ENCODE measurements around the gene PLPPR3.

The PLPPR3 gene

DNA sequence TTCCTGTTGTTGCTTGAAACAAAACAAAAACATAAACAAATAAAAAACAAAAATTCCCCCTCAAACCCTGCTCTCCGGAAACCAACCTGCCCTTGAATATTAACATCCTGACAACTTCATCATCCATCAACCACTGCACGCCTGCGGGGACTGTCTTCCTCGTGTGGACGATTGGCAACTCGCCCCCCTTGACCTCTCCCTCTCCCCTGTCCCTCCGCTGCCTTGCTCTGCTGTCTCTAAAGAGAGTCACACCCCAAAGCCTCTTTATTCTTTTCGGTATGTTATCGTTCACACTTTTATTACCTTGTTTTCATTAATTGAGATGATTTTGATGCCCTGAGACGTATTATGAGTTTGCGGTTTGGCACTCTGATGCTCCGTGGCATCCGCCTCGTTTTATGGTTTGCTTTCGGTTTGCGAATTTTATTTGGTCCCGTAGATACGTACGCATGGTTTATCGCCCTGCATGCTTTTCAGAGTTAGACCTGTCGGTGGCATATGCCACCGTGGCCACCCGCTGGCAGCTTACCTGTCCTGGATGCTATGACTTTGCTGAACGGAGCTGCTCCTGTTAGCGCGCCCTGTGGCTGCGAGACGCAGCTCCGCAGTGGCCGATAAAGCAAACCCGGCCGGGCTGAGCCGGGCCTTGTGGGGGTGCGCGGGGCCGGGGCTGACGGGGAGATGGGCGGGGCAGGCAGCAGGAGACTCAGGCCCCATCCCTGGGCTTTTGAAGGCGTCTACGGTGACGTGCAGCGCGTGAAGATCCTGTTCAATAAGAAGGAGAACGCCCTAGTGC is 13.9 kb downstream of the PLPPR3 start:
- H3K27ac ChIP-seq (ENCODE audit: low read length) = no peak overlapping the region
- H3K27me3 ChIP-seq (ENCODE audit: control insufficient read depth, insufficient read depth, low read length) = no peaks in the 10 kb centered on the region
- 100% methylated on average over 1 of the region's 44 CpGs for WGBS (ENCODE audit: insufficient coverage, insufficient read length)
- H3K9me3 ChIP-seq (ENCODE audit: control insufficient read depth, insufficient read depth, low read length) = no peaks in the 10 kb centered on the region
- H3K36me3 ChIP-seq (ENCODE audit: control insufficient read depth, insufficient read depth, low read length) = peaks cover 81% of the 10 kb centered on the region
- no peak for DNase-seq (ENCODE audit: low read depth, low spot score)
- H3K4me1 ChIP-seq (ENCODE audit: control insufficient read depth, insufficient read depth, low read length) = no peaks in the 10 kb centered on the region; the same call in 1 of the 2 replicates
- H3K4me3 ChIP-seq (ENCODE audit: low read length) = no peak overlapping the region

DNA sequence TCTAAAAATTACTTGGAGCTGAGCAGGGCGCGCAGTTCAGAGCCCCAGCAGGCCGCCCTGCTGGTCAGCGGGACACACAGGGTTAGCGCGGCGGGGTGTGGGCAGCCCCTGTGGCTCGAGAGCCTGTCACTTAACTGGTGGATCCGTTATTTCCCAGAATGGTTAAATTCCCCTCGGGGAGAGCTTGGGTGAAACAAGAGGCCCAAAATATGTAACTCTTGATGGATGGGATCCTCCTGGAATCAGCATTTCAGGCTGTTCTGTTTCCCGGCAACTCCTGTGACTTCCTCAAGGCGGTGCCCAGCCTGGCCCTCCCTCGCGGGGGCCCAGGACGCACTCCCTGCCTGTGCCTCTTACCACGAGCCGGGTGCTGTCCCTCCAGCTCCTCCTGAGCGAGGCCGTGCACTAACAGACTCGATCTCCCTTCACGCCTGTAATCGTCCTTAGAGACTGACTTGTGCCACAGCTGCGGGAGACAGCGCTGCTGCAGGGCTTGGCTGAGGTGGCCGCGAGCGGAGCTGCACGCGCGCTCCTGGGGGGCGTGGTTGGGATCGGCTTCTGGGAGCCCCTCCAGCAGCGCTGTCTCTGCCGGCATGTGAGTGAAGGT is 14.8 kb downstream of the PLPPR3 start:
- H3K9me3 ChIP-seq (ENCODE audit: control insufficient read depth, insufficient read depth, low read length) = no peaks in the 10 kb centered on the region
- no peak overlapping the region for H3K27ac ChIP-seq (ENCODE audit: low read length)
- H3K4me1 ChIP-seq (ENCODE audit: control insufficient read depth, insufficient read depth, low read length) = peaks cover under 1% of the 10 kb centered on the region; the same call in 1 of the 2 replicates
- H3K4me3 ChIP-seq (ENCODE audit: low read length) = no peak overlapping the region
- no peaks in the 10 kb centered on the region for H3K27me3 ChIP-seq (ENCODE audit: control insufficient read depth, insufficient read depth, low read length)
- DNase-seq (ENCODE audit: low read depth, low spot score) = no peak
- WGBS (ENCODE audit: insufficient coverage, insufficient read length) = no CpG with 5 or more reads among the region's 34 CpGs
- peaks cover 77% of the 10 kb centered on the region for H3K36me3 ChIP-seq (ENCODE audit: control insufficient read depth, insufficient read depth, low read length)

DNA sequence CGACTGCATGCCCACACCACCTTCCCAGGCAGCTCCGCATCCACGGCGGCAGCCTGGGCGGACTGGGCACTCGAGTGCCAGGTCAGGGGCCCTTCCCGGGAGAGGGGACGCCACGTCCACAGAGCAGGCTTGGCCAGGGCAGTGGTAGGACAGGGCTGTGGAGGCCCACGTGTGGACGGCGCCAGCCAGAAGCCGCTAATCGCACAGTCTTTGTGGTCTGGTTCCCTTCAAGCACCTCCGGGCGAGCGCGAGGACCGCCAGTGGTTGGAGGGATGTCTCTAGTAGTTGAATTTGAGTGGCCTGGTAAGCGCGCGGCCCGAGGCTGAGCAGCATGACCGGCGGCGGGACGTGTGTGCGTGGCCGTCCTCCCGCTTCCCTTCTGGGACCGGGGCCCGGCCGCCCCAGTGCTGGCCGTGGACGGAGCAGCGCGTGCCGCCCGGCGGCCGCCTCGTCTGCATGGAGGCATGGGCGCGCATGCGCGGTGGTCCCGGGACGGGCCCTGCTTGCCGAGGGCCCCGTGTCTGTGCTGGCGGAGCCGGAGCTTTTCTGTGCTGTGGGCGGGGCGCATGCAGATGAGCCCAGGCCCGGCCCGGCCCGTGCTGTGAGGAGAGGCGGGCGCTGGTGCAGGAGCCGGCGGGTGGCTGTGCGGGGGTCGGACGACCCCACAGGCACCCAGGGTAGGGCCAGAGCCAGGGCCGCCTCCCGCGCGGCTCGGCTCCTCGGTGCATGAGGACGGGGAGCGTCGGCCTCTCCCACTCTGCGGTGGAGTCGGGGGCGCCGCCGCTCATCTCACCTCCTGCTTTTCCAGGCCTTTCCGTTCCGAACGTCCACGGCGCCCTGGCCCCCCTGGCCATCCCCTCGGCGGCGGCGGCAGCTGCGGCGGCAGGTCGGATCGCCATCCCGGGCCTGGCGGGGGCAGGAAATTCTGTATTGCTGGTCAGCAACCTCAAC is 15.9 kb downstream of the PLPPR3 start:
- Histone ChIP-seq H3K9me3 (ENCODE audit: control insufficient read depth, insufficient read depth, low read length) (no peaks in the 10 kb centered on the region), H3K27ac (ENCODE audit: low read length) (no peak overlapping the region), H3K27me3 (ENCODE audit: control insufficient read depth, insufficient read depth, low read length) (no peaks in the 10 kb centered on the region), H3K4me1 (ENCODE audit: control insufficient read depth, insufficient read depth, low read length) (peaks cover 3% of the 10 kb centered on the region; the same call in 1 of the 2 replicates), H3K4me3 (ENCODE audit: low read length) (no peak overlapping the region), H3K36me3 (ENCODE audit: control insufficient read depth, insufficient read depth, low read length) (peaks cover 79% of the 10 kb centered on the region)
- no peak for DNase-seq (ENCODE audit: low read depth, low spot score)
- no CpG with 5 or more reads among the region's 93 CpGs for WGBS (ENCODE audit: insufficient coverage, insufficient read length)

DNA sequence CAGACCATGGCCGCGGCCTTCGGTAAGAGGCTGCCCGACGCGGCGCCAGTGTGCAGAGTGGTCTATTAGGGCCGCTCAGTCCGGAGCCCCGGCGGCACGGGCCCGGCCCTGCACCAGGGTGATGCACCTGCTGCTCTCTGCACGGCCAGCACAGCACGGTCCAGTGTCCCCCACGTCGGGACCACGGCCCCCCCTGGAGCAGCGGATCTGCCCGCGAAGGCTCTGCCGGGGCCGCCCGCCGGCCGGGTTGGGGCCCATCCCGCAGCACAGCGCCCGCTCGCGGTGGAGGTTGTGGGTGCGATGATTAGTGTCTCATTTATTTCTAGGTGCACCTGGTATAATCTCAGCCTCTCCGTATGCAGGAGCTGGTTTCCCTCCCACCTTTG is 16.6 kb downstream of the PLPPR3 start:
- H3K9me3 ChIP-seq (ENCODE audit: control insufficient read depth, insufficient read depth, low read length) = no peaks in the 10 kb centered on the region
- WGBS (ENCODE audit: insufficient coverage, insufficient read length) = no CpG with 5 or more reads among the region's 33 CpGs
- no peak overlapping the region for H3K27ac ChIP-seq (ENCODE audit: low read length)
- H3K36me3 ChIP-seq (ENCODE audit: control insufficient read depth, insufficient read depth, low read length) = peaks cover 79% of the 10 kb centered on the region
- peaks cover 7% of the 10 kb centered on the region for H3K4me1 ChIP-seq (ENCODE audit: control insufficient read depth, insufficient read depth, low read length)
- H3K27me3 ChIP-seq (ENCODE audit: control insufficient read depth, insufficient read depth, low read length) = no peaks in the 10 kb centered on the region
- no peak for DNase-seq (ENCODE audit: low read depth, low spot score)
- H3K4me3 ChIP-seq (ENCODE audit: low read length) = no peak overlapping the region

DNA sequence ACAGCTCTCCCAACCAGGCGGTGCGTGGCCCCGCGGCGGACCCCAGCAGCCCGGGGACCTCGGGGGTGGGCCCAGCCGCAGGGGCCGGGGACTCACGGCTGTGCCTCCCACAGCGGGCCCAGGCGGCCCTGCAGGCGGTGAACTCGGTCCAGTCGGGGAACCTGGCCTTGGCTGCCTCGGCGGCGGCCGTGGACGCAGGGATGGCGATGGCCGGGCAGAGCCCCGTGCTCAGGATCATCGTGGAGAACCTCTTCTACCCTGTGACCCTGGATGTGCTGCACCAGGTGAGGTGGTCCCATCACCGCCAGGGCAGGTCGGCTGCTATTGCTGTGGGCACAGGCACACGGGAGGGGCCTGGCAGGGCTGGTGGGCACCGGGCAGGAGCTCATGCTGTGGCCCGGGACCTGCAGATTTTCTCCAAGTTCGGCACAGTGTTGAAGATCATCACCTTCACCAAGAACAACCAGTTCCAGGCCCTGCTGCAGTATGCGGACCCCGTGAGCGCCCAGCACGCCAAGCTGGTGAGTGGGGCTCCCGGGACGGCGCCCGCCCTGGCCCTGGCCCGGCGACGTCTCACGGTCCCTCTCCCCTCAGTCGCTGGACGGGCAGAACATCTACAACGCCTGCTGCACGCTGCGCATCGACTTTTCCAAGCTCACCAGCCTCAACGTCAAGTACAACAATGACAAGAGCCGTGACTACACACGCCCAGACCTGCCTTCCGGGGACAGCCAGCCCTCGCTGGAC is 17.2 kb downstream of the PLPPR3 start:
- DNase-seq (ENCODE audit: low read depth, low spot score) = no peak
- Histone ChIP-seq H3K9me3 (ENCODE audit: control insufficient read depth, insufficient read depth, low read length) (no peaks in the 10 kb centered on the region), H3K4me3 (ENCODE audit: low read length) (no peak overlapping the region), H3K27ac (ENCODE audit: low read length) (no peak overlapping the region), H3K27me3 (ENCODE audit: control insufficient read depth, insufficient read depth, low read length) (no peaks in the 10 kb centered on the region), H3K4me1 (ENCODE audit: control insufficient read depth, insufficient read depth, low read length) (peaks cover 7% of the 10 kb centered on the region), H3K36me3 (ENCODE audit: control insufficient read depth, insufficient read depth, low read length) (peaks cover 77% of the 10 kb centered on the region)
- WGBS (ENCODE audit: insufficient coverage, insufficient read length) = no CpG with 5 or more reads among the region's 53 CpGs

DNA sequence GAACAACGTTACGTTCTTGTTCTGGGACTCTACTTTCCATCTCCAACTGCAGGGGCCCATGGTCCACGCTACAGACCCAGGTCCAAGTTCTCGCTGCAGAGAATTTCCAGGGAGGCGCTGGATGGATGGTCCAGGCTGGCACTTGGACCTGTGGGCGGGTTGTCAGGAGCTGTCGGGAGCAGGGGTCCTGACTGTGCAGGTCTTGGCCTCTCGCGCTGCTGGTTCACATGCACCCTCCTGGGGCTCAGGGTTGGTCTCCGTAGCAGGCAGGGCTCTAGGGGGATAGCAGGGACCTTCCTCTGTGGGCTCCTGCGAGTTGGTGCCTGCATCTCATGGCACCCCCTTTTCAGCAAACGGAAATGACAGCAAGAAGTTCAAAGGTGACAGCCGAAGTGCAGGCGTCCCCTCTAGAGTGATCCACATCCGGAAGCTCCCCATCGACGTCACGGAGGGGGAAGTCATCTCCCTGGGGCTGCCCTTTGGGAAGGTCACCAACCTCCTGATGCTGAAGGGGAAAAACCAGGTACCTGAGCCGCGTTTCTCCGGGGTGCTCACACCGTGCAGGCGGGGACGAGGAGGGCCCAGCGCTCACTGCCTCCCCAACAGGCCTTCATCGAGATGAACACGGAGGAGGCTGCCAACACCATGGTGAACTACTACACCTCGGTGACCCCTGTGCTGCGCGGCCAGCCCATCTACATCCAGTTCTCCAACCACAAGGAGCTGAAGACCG is 17.9 kb downstream of the PLPPR3 start:
- WGBS (ENCODE audit: insufficient coverage, insufficient read length) = no CpG with 5 or more reads among the region's 31 CpGs
- peaks cover 78% of the 10 kb centered on the region for H3K36me3 ChIP-seq (ENCODE audit: control insufficient read depth, insufficient read depth, low read length)

DNA sequence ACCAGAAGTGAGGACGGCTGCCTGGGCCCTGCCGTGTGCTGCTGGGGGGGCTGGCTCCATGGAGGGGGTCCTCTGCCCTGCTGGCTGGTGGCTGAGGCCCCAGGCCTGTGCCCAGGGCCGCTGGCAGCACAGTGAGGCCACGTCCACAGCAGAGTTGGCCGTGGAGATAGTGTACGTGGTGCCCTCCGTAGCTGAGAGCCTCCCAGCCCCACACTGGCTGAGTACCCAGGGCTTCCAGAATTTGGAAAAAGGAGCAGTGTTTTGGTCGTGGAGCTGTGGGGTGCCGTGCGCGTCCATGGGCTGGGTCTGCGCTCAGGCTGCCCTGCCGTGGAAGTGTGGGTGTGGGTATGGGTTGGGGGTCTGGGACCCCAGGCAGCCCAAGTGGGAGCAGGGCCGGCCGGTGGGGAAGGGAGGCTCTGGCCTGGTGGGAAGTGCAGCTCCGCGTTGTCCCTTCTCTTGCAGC is 18.6 kb downstream of the PLPPR3 start:
- no peaks in the 10 kb centered on the region for H3K9me3 ChIP-seq (ENCODE audit: control insufficient read depth, insufficient read depth, low read length)
- H3K4me3 ChIP-seq (ENCODE audit: low read length) = no peak overlapping the region
- peaks cover 7% of the 10 kb centered on the region for H3K4me1 ChIP-seq (ENCODE audit: control insufficient read depth, insufficient read depth, low read length)
- no peaks in the 10 kb centered on the region for H3K27me3 ChIP-seq (ENCODE audit: control insufficient read depth, insufficient read depth, low read length)
- WGBS (ENCODE audit: insufficient coverage, insufficient read length) = no CpG with 5 or more reads among the region's 17 CpGs
- no peak overlapping the region for H3K27ac ChIP-seq (ENCODE audit: low read length)
- no peak for DNase-seq (ENCODE audit: low read depth, low spot score)
- H3K36me3 ChIP-seq (ENCODE audit: control insufficient read depth, insufficient read depth, low read length) = peaks cover 74% of the 10 kb centered on the region

More for the DNA sequence above, 17.9 kb downstream of the PLPPR3 start:
- no peaks in the 10 kb centered on the region for H3K27me3 ChIP-seq (ENCODE audit: control insufficient read depth, insufficient read depth, low read length)
- no peaks in the 10 kb centered on the region for H3K9me3 ChIP-seq (ENCODE audit: control insufficient read depth, insufficient read depth, low read length)
- H3K27ac ChIP-seq (ENCODE audit: low read length) = no peak overlapping the region
- H3K4me3 ChIP-seq (ENCODE audit: low read length) = no peak overlapping the region
- DNase-seq (ENCODE audit: low read depth, low spot score) = no peak
- H3K4me1 ChIP-seq (ENCODE audit: control insufficient read depth, insufficient read depth, low read length) = peaks cover 7% of the 10 kb centered on the region

DNA sequence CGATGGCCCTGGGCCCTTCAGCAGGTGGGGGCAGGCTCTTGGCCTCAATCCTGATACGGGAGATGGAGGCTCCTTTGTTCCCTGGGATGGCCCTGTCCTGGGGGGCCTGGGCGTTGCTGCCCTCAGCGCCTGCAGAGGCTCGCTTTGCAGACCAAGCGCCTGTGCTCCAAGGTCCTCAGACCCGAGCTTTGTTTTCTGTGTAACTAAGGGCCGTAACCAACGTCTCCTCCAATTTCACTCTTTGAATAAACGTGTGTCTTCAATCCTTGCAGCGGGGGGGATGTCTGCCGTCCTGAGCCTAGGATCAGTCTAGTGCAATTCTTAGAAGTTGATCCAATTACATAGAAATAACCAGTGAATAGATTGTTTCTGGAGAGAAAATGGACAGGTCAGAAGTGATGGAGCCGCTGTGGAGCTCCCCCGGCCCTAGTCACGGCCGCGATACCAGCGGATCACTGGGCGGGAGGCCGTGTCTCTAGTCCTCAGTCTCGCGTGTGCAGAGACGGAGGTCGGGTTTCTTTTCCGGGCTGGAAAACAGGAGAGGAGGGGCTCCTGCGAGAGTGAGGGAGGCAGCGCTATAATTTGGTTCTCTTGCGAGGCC is 19.2 kb downstream of the PLPPR3 start:
- Histone ChIP-seq H3K9me3 (ENCODE audit: control insufficient read depth, insufficient read depth, low read length) (no peaks in the 10 kb centered on the region), H3K27ac (ENCODE audit: low read length) (no peak overlapping the region), H3K4me1 (ENCODE audit: control insufficient read depth, insufficient read depth, low read length) (peaks cover 7% of the 10 kb centered on the region), H3K27me3 (ENCODE audit: control insufficient read depth, insufficient read depth, low read length) (no peaks in the 10 kb centered on the region), H3K4me3 (ENCODE audit: low read length) (no peak overlapping the region), H3K36me3 (ENCODE audit: control insufficient read depth, insufficient read depth, low read length) (peaks cover 69% of the 10 kb centered on the region)
- WGBS (ENCODE audit: insufficient coverage, insufficient read length) = no CpG with 5 or more reads among the region's 28 CpGs
- DNase-seq (ENCODE audit: low read depth, low spot score) = no peak

DNA sequence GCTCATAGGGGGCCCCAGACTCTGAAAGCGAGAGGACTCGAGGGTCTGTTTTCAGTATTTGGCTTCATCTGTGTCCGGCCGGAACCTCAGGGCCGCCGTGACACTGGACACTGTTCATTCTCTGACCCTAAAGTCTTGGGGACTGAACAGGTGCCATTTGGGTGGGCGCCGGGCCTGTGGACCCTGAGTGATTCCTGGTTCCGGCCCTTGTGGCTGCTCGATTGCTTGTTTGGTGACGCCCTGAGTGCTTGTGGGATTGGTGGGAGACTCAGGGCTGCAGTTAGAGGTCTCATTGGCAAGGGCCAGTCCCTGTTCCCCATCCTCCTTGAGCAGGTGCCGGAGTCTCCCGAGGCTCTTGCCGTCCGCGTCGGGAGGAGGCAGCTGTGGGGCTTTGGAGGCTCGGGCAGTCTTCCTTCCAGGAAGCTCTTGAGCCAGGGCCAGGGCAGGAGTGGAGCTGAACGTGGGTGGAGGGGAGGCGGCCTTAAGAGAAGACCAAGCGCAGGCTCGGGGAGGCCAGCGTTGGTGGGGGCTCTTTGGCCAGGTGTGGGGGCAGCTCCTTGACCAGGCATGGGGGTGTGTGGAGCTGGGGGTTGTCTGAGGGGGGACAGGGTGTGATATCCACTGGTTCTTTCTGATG is 19.8 kb downstream of the PLPPR3 start:
- Histone ChIP-seq H3K36me3 (ENCODE audit: control insufficient read depth, insufficient read depth, low read length) (peaks cover 63% of the 10 kb centered on the region), H3K9me3 (ENCODE audit: control insufficient read depth, insufficient read depth, low read length) (no peaks in the 10 kb centered on the region), H3K4me1 (ENCODE audit: control insufficient read depth, insufficient read depth, low read length) (peaks cover 7% of the 10 kb centered on the region), H3K4me3 (ENCODE audit: low read length) (no peak overlapping the region), H3K27ac (ENCODE audit: low read length) (no peak overlapping the region), H3K27me3 (ENCODE audit: control insufficient read depth, insufficient read depth, low read length) (no peaks in the 10 kb centered on the region)
- DNase-seq (ENCODE audit: low read depth, low spot score) = no peak
- no CpG with 5 or more reads among the region's 23 CpGs for WGBS (ENCODE audit: insufficient coverage, insufficient read length)
